Measurements from ENCODE around the gene HGFAC.

HGFAC gene

GRCh38 chr4:3486541-3487540 is 45.1 kb downstream of the HGFAC start:
- DNase-seq (ENCODE audit: low read depth in 2 of 2) = no peak

- DNase-seq (ENCODE audit: low read depth in 2 of 2) = no peak
Observed at GRCh38 chr4:3487861-3488260, 46.1 kb downstream of the HGFAC start.

- DNase-seq (ENCODE audit: low read depth in 2 of 2) = no peak
Observed at GRCh38 chr4:3488820-3489219, 47.1 kb downstream of the HGFAC start.

DNA sequence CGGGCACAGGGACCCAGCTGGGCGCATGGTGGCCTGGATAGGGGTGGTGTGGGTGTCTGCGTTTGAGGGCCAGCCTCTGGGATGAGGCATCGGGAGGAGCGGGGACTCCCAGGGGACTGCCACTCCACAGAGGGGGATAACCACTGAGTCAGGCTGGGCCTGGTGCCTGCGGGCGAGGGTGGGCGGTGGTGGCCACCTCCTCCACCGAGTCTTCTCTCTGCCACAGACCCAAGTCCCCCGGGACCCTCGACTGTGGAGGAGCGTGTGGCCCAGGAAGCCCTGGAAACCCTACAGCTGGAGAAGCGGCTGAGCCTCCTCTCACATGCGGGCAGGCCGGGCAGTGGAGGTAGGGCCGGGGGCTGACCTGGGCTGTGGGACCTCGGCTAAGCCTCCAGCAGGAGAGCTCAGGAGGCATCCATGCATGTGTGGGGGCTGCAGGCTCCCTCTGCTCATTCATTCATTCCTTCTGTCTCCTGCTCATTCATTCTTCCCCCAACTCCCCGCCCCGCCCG is 47.7 kb downstream of the HGFAC start:
- DNase-seq (ENCODE audit: low read depth in 2 of 2) = no peak

GRCh38 chr4:3491681-3492405 is 50.1 kb downstream of the HGFAC start:
- no peak for DNase-seq (ENCODE audit: low read depth in 2 of 2)

- DNase-seq (ENCODE audit: low read depth in 2 of 2) = no peak
Observed at GRCh38 chr4:3492741-3493719, 51.3 kb downstream of the HGFAC start.

- DNase-seq (ENCODE audit: low read depth in 2 of 2) = no peak
Observed at GRCh38 chr4:3493720-3494461, 52.1 kb downstream of the HGFAC start.

GRCh38 chr4:3494462-3494871 is 52.7 kb downstream of the HGFAC start:
- no peak for DNase-seq (ENCODE audit: low read depth in 2 of 2)

GRCh38 chr4:3495204-3495975 is 53.6 kb downstream of the HGFAC start:
- DNase-seq (ENCODE audit: low read depth in 2 of 2) = no peak

DNA sequence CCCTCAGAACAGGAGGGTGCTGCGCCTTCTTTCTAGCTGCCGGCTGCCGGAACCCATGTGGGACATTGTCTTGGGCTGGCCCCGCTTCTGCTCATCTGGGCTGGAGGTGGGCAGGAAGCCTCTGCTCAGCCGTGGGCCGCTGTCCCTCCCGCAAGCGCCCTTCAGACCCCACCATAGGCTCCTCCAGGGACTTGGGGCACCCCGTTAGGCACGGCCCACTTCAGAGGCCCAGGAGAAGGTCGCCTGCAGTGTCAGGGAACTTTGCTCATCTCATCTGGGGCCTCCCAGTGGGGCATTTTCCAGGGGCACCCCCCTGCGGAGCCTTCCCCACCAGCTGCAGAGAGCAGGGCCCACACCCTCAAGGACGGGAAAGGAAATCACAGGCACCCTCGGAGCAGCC is 54.3 kb downstream of the HGFAC start:
- no peak for DNase-seq (ENCODE audit: low read depth in 2 of 2)

DNA sequence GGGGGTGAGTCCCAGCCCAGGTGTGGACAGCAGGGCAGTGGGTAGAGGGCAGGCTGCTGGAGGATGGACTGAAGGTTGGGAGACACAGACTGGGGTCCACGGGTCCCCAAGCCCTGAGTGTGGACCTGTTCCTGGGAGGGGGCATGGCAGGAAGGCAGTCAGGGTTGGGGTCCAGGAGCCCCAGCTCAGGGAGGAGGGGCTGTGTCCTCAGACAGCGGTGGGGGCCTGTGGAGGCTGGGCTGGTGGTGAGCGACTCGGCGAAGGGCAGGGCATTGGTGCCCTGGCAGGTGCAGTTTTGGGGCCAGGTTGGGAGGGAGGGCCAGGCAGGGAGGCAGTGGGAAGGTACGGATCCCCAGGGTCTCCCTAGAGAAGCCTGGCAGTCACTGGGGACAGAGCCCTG is 55.3 kb downstream of the HGFAC start:
- DNase-seq (ENCODE audit: low read depth in 2 of 2) = no peak

DNA sequence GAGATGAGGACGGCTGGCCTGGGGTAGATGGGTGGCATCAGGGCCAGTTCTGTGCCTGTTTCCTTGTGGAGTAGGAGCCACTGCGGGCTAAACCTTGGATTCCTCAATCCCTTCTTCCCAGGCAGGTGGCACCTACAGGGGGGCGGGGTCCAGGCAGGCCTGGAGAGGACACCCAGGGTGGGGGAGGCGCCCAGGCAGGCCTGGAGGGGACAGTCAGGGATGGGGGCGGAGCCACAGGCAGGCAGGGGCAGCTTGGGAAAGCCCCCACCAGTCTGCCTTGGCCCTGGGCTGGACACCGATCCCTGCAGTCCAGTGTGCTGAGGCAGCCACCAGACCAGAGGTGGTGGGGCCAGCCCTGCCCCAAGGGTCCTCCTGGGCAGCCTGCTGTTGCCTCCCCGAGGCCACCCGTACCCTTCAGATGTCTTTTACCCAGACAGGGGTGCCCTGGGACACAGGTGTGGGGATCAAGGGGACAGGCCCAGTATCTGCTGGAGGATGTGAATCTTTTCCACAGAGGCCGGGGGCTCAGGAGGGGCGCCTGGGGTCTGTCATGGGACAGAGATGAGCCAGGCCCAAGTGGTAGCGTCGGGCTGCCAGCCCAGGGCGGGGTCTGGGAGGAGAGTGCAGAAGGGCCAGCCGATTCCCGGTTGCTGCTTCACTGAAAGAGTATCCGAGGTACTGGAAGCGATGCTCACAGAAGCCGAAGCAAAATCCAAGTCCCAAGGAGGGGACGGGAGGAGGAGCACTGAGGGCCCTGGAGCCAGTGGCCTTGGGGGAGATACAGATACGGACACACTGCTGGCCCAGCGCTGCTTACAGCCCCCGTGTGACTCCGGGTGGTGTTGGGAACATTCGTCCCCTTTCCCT is 56.0 kb downstream of the HGFAC start:
- DNase-seq (ENCODE audit: low read depth in 2 of 2) = no peak

- no peak for DNase-seq (ENCODE audit: low read depth in 2 of 2)
Observed at GRCh38 chr4:3498407-3498806, 56.6 kb downstream of the HGFAC start.
